ACHN (cell line): ENCODE results near the gene UBE2S.
A peak's percentile ranks its signal among the peaks of the same experiment; 100 is the strongest.
"Not testable (repeated sequence)": the region's sequence is repeated elsewhere in the genome, so short reads cannot be mapped to it uniquely, and the experiment has no call there.

Source experiments
- DNase-seq: peaks from one replicate; pipeline ENCODE4 v3.0.0-alpha.2; 2015
- in situ Hi-C: cut with HindIII; loops from 2 replicates; pipeline ENCODE4 v1.10.0; 2017; ENCODE audit warnings: low sequenced_read_pairs, low pct_ligation_motif_present, low pct_unique_long_range_greater_than_20kb

The UBE2S gene

DNA sequence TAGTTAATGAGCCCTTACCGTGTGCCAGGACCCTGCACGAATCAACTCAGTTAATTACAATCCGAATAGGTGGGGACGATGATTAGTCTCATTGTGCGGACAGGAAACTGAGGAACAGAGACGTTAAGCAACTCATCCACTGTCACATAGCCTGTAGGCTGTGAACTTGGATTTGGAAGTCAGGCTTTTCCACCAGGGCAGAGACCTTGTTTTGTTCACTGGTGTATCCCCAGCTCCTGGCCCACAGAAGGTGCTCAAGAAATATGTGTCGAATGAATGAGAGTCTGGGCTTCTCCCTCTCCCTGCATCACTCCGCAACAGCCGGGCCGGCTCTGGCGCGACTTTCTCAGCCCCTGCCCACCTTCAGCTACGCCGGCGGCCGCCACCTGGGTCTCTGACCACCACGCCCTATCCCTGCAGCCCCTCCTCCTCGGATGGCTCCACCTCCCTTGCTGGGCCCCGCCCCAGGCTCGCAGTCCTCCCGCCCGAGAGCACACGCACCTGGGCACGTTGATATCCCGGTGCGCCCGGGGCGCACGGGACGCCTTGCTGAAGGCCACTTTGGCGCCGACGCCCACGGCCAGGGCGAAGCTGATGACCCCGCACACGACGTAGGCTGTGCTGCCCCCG lies 34.2 kb upstream of the UBE2S start:
- in situ Hi-C loops: no loop called here
- no peak for DNase-seq

DNA sequence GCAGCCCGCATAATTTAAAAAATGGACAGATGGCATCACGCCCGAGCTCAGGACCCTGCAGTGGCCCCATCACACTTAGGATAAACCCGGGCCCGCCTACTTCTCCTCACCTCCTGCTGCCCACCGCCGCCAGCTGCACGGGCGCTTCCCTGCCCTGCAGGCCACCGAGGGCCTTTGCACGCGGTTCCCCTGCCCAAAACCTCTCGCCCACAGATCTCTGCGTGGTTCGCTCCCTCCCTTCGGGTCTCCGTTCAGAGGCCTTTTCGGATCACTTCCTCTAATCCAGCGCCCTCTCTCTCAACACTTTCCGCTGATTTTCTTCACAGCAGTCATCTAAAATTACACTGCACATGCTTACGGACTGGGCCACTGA lies 33.7 kb upstream of the UBE2S start:
- in situ Hi-C loops: no loop called here
- no peak for DNase-seq

DNA sequence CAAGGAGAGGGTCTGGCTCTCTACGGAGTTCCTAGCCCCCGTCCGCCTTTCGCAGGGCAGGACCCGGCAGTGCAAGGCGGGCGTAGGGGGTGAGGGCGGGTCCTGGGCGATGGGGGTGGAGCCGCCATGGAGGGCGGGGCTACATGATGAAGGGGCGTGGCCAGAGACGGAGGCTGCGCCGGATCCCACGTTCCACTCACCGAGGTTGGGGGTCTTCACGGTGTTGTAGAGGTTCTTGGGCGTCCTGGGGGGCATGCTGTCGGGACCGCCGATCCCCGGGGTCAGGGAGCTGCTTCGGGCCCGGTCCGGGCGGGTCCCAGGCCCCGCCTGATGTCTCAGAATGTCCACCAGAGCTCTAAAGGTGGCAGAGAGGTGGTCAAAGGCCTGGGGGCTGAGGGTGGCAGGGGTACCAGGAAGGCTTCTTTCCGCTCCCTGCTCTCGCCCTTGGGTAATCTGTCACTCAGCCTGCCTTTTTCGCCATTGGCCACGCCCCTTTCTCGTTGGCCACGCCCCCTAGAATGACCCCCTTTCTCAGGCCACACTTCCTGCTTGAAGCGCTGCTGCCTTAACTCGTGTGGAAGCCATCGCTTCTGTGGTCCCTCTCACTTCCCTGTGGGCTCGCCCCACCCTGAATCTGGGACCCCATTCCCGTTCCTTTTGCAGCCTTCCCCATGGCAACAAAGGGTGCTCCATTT lies 33.0 kb upstream of the UBE2S start:
- no peak for DNase-seq
- in situ Hi-C loops: no loop called here

DNA sequence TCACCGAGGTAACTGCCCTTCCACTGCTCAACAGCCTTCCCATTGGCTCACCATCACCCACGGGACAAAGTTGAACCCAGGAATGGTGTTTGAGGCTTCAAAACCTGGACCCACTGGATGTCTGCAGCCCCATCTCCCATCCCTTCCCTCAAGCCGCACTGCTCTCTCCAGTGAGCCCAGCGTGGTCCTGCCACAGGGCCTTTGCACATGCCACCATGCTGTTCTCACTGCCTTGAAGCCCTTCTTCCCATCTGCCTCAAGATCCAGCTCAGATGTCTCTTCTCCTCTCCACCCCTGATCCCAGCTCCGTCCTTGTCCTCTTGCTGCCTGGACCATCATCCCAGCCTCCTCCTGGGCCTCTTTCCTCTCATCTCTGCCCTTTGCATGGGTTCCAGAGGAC lies 31.5 kb upstream of the UBE2S start:
- DNase-seq: no peak
- in situ Hi-C loops: no loop called here

DNA sequence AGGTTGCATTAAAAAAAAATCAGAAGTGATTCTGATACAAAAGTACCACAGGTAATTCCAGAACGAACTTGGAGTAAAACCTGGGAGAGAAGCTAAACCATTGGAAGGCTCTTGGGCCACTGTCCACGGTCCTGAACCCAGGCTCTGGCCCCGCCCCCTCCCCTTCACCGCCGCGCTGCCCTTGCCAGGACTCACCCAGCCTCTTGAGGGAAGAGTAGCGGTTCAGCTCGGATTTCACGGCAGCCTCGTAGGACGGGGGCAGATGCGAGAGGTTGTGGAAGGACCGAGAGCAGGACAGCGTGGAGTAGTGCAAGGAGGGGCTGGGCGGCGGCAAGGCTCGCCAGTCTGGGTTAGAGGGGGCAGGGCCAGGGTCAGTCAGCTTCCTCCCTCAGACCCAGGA lies 29.8 kb upstream of the UBE2S start:
- DNase-seq: peak; percentile 77
- in situ Hi-C loops: no loop called here

DNA sequence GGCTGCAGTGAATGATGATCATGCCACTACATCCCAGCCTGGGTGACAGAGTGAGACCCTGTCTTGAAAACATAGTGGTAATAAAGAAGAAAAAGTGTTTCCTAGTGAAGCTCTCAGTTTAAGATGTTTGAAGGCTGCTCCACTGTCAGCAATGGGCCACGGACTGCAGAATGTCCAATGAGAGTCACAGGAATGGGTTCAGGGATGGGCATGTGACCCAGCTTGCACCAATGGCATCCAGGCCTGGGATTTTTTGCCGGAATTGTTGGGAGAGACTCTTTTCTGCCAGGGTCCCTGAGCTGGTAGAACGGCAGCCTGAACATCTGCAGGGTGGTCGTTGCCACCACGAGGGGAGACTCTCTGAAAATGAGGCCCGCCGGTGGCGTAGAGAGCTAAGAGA lies 29.3 kb upstream of the UBE2S start:
- in situ Hi-C loops: no loop called here
- DNase-seq: no peak

DNA sequence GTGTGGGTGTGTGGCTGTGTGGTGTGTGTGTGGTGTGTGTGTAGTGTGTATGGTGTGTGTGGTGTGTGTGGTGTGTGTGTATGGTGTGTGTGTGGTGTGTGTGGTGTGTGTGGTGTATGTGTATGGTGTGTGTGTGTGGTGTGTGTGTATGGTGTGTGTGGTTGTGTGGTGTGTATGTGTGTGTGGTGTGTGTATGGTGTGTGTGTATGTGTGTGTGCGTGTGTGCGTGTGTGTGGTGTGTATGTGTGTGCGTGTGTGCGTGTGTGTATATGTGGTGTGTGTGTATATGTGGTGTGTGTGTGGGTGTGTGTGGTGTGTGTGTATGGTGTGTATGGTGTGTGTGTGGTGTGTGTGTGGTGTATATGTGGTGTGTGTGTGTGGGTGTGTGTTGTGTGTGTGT lies 27.4 kb upstream of the UBE2S start:
- no peak for DNase-seq
- in situ Hi-C loops: no loop called here

DNA sequence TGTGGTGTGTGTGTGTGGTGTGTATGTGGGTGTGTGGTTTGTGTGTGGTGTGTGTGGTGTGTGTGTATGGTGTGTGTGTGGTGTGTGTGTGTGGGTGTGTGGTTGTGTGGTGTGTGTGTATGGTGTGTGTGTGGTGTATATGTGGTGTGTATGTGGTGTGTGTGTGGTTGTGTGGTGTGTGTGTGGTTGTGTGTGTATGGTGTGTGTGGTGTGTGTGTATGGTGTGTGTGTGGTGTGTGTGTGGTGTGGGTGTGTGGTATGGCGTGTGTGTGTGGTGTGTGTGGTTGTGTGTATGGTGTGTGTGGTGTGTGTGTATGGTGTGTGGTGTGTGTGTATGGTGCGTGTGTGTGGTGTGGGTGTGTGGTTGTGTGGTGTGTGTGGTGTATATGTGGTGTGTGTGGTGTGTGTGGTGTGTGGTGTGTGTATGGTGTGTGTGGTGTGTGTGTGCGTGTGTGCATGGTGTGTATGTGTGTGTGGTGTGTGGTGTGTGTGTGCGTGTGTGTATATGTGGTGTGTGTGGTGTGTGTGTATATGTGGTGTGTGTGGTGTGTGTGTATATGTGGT lies 26.9 kb upstream of the UBE2S start:
- in situ Hi-C loops: no loop called here
- no peak for DNase-seq

DNA sequence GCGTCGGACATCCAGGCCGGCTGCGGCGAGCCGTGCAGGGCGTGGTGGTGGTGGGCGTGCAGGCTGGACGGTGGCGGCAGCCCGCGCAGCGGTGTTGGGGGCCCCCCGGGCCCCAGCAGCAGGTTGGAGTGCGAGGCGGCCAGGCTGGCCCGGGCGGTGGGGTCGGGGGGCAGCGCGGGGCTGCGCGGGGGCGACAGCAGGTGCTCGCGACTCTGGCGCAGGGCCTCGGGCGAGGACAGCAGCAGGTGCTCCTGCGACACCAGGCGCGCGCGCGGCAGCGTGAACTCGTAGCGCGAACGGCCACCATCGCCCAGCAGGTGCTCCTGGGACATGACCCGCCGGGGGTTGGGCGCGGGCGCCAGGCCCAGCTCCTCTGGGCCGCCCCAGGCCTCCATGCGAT lies 25.7 kb upstream of the UBE2S start:
- DNase-seq: no peak
- in situ Hi-C loops: no loop called here

DNA sequence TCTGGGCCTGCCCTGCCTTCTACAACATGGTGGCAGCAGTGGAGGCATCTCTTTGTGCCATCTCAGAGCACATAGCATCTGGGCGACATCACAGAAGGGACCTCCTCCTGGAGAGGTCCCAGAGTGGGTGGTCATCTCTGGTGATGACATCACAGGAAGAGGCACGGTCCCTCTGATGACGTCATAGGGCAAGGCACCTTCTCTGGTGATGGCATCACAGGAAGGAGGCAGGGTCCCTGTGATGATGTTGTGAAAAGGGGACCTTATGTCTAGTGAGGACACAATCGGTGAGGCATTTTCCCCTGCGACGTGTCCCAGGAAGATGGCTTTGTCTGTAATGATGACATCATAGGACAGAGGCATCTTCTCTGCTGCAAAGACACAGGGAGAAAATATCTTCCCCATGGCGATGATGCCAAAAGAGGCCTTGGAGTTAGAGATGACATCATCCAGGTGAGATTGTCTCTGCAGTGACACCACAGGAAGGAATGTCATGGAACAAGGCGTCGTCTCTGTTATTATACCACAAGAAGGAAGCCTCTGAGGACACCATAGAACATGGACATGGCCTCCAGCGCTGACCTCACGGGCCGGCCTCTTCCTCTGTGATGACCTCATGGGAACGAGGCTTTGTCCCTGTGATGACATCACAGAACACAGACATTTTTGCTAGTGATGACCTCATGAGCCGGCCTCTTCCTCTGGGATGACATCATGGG lies 24.8 kb upstream of the UBE2S start:
- no peak for DNase-seq
- in situ Hi-C loops: no loop called here

DNA sequence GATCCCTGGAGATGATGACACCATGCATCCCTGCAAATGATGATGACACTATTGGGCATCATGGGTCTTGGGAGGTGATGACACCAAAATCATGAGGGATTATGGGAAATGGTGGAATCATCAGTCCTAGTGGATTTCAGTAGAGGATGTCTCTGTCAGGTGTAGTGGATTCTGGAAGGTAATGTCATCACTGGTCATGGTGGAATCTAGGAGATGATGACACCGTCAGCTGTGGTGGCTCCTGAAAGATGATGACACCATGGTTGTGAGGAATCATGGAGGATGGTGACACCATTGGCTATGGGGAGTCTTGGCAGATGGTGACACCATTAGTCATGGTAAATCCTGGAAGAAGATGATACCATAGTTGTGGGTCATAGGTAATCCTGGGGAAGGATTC lies 23.6 kb upstream of the UBE2S start:
- in situ Hi-C loops: no loop called here
- no peak for DNase-seq

DNA sequence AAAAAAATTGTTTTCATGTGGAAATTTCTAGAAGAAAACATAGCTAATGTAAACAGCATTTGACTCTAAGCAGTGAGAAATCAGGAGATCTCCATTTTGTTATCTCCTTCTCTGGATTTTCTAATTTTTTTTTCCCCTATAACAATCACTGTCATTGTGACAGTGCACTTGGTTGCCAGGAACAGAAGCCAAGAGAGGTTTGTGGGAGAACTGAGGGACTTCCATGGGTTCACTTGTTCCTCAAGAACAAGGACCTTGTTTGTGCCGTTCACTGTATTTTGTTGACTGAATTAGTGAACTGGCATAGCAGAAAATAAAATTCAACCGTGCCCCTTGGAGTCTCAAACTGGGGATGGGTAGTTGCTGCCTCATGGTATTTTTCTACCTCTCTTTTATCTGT lies 18.5 kb upstream of the UBE2S start:
- in situ Hi-C loops: no loop called here
- DNase-seq: no peak

DNA sequence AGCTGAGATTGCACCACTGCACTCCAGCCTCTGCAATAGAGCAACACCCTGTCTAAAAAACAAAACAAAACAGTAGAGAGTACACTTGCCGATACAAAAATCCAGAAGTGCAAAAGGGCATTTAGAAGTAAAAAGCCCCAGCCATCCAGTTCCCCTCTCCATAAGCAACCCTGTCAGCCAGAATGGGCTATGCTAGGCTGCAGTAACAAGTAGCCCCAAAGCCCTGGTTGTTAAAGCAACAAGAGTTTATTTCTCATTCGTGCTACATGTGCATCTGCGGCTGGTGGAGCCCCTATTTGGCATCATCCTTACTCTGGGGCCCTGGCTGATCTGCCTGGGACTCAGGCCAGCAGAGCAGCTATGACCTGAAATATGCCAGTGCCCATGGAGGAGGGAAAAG lies 16.9 kb upstream of the UBE2S start:
- no peak for DNase-seq
- in situ Hi-C loops: no loop called here

DNA sequence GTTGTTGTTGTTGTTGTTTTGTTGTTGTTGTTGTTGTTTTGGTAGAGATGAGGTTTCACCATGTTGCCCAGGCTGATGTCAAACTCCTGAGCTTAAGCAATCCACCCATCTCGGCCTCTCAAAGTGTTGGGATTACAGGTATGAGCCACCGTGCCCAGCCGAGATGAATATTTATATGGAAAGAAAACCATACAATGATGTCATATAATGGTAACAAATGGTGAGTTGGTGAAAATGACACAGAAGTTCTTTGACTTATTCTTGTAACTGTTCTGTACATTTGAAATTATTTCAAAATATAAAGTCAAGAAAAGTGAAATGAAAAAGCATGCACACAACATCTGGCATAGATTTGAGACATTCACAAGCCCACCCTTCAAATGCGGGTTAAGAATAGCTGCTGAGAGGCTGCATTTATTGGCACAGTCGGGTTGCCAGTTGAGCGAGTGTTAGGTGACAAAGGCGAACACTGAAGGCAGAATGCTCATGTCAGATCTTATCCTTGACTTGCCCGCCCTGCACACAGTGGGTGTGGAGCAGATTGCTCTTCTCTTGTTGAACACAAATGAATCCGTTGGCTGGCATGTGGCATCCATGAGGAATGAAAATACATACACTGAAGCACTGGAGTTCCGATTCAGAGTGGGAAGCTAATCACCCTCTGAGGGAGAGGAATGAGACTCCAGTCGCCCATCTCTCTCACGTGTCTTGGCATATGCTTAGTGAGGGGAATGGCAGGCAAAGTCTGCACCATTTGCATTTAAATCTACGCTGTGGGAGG lies 15.8 kb upstream of the UBE2S start:
- in situ Hi-C loops: no loop called here
- no peak for DNase-seq

DNA sequence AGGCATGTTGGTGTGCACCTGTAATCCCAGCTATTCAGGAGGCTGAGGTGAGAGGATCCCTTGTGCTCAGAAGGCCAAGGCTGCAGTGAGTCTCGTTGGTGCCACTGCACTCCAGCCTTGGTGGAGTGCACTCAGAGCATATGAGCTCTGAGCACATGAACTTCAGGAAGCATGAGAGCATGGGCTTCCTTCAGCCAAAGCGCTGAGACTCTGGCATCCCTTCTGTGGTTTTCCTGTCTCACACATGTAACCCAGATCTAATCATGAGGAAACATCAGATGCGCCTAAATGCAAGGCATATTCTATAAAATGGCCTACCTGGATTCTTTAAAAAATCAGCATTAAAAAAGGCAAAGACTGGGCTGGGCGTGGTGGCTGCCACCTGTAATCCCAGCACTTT lies 13.7 kb upstream of the UBE2S start:
- in situ Hi-C loops, DNase-seq: not testable (repeated sequence)

DNA sequence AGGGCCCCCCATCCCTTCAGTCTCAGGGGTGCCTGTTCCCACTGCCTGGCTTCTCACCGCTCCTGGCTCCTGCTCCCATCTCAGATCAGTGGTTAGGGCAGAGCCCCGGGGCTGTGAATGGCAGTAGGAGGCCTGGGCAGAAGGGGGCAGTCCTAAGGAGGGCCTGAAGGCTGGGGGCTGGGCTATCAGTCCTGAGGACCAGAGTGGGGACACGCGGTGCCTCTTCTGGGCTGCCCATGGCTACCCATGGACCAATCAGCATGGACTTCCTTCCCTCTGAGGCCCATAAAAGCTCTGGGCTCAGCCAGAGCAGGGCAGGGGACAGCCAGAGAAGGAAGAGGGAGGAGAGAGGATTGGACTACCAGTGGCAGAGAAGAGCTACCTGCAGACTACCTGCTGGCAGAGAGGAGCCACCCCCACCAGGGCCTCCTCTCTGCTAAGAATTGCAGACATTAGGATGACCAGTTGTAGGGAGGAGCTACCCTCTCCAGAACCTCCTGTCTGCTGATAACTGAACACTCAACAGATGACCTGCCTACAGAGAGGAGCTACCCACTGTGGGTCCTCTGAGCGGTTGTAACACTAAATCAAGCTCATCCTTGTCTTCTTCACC lies 12.1 kb upstream of the UBE2S start:
- in situ Hi-C loops: no loop called here
- DNase-seq: no peak

DNA sequence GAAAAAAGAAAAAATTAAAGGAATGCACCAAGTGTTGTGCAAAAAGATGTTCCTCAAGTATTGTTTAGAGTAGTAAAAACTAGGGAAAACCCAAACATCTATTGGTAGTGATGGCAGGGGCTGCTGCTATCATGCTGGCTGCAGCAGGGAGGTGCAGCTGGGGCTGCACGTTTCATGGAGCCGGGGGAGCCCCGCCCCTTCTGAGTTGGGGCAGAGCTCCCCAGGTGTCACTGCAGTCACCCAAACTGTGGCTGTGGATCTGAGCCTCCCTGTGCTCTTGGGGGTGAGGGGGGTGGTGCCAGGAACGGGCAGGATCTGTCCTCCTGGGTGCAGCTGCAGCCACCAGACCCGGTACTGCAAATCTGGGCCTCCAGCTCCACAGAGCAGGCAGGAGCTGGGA lies 11.5 kb upstream of the UBE2S start:
- in situ Hi-C loops: no loop called here
- DNase-seq: no peak

DNA sequence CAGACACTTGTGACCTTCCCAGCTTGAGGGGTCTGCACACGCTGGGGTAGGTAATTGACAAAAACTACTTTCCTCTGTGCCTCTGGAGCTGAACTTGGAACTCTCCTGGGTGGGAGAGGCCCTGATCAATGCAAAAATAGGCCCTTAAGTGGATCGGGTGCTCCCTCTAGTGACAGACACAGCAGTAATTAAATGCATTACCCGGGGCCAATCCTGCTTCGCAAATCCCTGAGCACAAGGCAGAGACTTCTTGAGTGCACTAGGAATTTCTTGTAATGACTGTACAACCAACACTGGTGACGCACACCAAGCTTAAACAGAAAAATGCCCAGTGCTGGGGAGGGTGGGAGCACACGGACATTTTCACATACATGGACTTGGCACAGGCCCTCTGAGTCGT lies 10.6 kb upstream of the UBE2S start:
- DNase-seq: peak; percentile 75
- in situ Hi-C loops: no loop called here

DNA sequence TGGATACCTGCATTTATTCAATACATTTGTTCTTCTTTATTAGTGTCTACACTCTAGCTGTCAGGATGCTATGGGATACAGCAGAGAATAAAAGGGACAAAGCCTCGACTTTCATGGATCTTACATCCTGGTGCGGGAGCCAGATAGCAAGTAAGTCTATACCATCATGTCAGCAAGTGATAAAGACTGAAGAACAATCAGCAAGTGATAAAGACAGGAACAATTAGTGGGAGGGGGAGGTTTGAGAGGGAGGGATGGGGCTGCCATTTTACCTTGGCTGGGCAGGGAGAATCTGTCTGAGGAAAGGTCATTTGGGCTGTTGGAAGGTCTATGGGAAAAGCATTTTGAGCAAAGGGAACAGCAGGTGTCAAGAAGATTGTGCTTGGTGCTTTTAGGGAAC lies 2.6 kb upstream of the UBE2S start:
- no peak for DNase-seq
- in situ Hi-C loops: no loop called here
